ENCODE results near the gene SLC44A2.
A peak's percentile ranks its signal among the peaks of the same experiment; 100 is the strongest.

SLC44A2 gene

DNA sequence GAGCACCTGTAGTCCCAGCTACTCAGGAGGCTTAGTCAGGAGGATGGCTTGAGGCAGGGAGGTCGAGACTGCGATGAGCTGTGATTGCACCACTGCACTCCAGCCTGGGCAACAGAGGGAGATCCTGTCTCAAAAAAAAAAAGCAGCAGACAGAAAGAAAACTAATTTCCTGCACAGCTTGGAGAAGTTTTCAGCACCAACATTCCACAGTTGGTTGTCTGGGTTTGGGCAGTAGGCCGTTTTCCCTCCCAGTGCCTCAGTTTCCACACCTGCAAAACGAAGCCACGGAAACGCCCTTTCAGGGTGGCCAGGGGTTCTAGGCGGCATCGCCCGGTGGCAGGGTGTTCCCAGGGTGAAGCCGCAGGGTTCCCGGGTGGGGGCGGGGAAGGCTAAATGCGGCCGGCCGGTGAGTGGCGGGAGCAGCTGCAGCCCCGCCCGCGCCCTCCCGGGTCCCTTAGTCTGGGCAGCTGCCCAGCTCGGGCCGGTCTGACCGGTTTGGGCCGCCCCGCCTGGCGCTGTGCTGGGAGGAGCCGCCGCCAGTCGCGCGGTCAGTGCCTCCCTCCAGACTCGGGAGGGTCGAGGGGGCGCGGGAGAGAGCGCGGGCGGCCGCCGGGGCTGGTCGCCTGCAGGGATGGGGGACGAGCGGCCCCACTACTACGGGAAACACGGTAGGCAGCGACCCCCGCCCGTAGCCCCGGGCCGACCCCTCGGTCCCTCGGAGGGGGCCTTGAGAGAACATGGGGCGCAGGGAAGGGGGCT, at the start of gene SLC44A2:
Gene SLC44A2, plus strand, starts transcription at position 551 of the 759 bp plus-strand sequence. Its CDS starts 81 bp downstream, at position 632.
- DNase-seq, result peak; percentile 92

DNA sequence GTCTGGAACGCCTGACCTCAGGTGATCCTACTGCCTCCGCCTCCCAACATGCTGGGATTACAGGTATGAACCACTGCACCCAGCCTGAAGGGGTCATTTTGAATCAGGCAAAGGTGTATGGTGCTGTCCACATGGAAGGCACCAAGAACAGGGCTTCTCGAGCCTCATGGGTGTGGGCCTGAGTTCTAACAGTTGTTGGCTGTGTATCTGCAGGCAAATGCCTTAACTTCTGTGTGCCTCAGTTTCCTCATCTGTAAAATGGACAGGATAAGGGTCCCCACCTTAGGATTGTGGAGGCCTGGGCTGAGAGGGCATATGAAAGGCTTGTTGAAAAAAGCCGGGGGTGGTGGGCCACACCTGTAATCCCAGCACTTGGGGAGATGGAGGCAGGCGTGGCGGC, 47.4 kb upstream of the SLC44A2 start:
- DNase-seq, result no peak

- DNase-seq, result peak; percentile 93
These were observed 44.2 kb upstream of the SLC44A2 start for GRCh38 chr19:10580979-10581631.

DNA sequence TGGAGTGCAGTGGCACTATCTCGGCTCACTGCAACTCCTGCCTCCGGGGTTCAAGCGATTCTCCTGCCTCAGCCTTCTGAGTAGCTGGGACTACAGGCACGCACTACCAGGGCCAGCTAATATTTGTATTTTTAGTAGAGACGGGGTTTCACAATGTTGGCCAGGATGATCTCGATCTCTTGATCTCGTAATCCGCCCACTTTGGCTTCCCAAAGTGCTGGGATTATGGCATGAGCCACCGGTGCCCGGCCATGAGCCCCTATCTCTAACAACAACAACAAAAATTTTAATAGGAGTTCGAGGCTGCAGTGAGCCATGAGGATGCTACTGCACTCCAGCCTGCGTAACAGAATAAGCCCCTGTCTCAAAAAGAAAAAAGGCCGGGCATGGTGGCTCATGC, 43.3 kb upstream of the SLC44A2 start:
- no peak for DNase-seq

GRCh38 chr19:10583036-10583776, 42.1 kb upstream of the SLC44A2 start:
- no peak for DNase-seq

GRCh38 chr19:10586396-10586795, 39.0 kb upstream of the SLC44A2 start:
- DNase-seq, result no peak

DNA sequence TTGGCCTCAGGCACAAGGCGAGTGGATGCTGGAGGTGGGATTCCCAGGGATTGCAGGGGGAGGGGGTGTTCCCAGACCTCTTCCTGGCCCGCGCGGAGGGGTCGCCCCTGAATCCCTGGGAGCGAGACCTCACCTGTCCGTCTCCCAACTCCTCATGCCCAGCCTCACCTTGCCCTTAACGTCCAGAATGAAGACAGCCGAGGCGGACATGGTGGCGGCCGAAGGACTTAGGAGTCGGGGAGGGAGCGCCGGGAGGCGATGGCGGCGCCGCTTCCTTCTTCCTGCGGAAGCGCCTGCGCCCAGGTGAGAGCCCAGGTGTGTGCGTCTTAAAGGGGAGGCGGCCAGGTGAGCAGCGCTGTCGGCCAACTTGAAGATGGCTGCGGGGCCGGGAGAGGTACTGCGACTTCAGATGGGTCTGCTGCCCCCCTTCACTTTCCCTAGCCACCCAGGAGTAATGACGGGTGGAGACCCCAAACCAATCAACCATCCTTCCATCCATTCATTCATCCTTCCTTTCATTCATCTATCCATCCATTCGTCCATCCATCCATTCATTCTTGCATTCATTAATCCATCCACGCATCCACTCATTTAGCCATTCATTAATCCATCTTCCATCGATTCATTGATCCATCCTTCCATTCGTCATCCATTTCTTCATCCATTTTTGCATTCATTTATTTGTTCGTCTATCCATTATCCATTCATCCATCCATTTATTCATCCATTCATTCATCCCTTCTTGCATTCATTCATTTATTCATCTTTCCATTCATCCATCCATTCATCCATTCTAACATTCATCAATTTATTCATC, 38.1 kb upstream of the SLC44A2 start, which contains the start of gene AP1M2:
Gene AP1M2, minus strand, starts transcription at position 291 of the 817 bp plus-strand sequence. Its CDS starts 81 bp downstream, at position 210.
- DNase-seq, result peak; percentile 83

DNA sequence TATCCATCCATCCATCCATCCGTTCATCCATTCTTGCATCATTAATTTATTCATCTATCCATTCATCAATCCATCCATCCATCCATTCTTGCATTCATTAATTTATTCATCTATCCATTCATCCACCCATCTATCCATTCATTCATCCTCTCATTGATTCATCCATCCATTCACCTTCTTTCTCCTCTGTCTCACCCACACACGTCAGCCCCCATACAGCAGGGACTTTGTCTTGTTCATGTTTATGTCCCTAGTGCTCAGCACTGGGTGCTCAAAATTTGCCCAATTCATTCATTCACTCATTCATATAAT, 37.6 kb upstream of the SLC44A2 start:
- DNase-seq, result no peak

DNA sequence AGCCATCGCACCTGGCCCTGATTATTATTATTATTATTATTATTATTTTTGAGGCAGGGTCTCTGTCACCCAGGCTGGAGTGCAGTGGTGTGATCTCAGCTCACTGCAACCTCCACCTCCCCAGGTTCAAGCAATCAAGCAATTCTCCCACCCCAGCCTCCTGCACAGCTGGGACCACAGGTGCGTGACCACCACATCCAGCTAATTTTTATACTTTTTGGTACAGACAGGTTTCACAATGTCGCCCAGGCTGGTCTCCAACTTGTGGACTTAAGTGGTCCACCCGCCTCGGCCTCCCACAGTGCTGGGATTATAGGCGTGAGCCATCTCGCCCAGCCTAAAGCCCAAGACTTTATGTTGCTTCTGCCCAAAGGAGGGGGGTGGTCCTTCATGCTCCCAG, 32.2 kb upstream of the SLC44A2 start:
- DNase-seq, result no peak

- DNase-seq, result no peak
These were observed 31.3 kb upstream of the SLC44A2 start for GRCh38 chr19:10593820-10594637.

DNA sequence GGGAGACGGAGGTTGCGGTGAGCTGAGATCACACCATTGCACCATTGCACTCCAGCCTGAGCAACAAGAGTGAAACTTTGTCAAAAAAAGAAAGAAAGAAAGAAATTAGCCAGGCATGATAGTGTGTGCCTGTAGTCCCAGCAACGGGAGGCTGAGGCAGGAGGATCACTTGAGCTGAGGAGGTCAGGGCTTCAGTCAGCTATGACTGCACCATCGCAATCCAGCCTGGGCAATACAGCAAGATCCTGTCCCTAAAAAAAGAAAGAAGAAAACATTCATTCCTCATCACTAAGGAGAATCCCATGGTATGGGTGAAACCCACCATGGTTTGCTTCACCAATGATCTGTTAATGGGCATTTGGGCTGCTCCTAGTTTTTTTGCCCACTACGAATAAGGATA, 25.2 kb upstream of the SLC44A2 start:
- DNase-seq, result no peak

DNA sequence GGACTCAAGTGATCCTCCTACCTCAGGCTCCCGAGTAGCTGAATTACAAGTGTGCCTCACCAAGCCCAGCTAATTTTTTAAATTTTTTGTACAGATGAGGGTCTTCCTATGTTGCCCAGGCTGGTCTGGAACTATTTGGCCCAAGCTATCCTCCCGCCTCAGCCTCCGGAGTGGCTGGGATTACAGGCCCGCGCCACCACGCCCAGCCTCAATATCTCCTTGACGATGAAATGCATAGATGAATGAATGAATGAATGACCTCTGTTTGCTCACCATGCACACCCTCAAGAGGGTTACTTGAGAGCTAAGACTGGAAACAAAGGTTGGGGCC, 23.4 kb upstream of the SLC44A2 start:
- DNase-seq, result no peak

- peak; percentile 77 for DNase-seq
These were observed 22.8 kb upstream of the SLC44A2 start for GRCh38 chr19:10602330-10603083.

GRCh38 chr19:10603084-10603872, 22.1 kb upstream of the SLC44A2 start:
- DNase-seq, result no peak

GRCh38 chr19:10603873-10604459, 21.4 kb upstream of the SLC44A2 start:
- no peak for DNase-seq

DNA sequence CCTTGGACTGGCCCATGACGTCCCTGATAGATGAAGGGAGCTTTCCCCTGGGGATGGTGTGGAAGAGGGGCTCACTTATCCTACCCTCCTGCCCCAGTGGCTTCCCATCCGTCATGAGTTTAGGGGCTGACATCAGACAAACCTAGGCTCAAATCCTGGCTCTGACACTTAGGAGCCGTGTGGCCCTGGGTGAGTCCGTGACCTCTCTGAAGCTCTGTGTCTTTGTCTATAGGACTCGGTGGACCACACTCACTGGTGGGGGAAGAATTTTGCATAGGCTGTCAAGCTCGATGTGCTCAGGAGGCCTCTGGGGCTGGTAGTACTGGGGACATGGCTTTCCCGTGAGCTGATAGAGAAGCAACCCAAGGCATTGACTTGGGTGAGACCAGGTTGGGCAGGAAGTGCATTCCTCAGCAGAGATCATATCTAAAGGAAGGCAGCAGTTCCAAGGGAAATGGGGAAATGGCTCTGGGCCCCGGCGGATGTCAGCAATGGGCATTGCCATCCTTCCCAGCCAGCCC, 20.8 kb upstream of the SLC44A2 start:
- DNase-seq, result no peak

- DNase-seq, result no peak
These were observed 13.4 kb upstream of the SLC44A2 start for GRCh38 chr19:10611907-10612306.

DNA sequence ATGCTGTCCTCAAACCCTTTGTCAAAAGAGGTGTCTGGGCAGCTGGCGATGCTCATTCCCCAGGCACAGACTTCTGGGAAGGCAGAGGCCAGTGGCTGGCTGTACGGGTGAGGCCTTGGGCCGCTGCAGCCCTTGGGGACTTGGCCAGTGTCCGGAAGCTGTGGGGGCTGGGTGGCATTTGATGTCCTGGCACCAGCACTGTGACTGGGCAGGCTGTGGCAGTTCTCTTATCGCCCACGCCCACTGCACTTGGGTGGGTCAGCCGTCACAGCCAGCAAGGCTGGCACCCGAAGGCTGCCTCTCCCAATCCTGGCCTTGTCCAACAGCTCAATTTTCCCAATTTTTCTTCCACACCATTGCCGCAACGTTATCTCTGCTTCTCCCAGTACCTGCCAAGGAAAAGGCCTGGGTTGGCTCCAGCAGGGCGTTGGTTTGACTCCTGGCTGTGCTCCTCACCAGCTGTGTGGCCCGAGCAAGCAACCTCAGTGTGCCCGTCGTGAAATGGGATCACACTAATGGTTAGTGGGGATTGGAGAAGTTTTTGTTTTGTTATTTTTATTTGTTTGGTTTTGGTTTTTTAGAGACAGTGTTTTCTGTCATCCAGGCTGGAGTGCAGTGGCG, 12.7 kb upstream of the SLC44A2 start:
- no peak for DNase-seq

DNA sequence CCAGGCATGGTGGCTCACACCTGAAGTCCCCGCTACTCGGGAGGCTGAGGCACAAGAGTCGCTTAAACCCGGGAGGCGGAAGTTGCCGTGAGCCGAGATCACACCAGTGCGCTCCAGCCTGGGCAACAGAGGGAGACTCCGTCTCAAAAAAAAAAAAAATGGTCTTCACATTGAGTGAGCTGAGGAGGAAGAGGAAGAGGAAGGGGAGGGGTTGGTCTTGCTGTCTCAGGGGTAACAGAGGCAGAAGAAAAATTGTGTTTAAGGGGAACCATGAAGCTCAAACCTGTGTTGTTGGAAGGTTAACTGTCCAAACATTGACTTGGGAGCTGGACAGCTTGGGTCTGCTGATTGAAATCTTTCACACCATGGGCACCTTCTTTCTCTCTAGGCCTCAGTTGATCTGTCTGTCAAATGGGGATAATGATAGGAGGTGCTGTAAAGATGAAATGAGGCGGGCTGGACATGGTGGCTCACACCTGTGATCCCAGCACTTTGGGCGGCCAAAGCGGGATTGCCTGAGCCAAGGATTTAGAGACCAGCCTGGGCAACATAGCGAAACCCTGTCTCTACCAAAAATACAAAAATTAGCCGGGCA, 9.8 kb upstream of the SLC44A2 start:
- no peak for DNase-seq
